Putamen (tissue), 1 donor: ENCODE measurements around the gene CFAP141.
A peak's percentile ranks its signal among the peaks of the same experiment; 100 is the strongest.

ENCODE experiments used
- DNase-seq: peaks from one replicate; pipeline ENCODE4 v3.0.0-alpha.2; 2016; ENCODE audit warnings: low spot score

Gene CFAP141

DNA sequence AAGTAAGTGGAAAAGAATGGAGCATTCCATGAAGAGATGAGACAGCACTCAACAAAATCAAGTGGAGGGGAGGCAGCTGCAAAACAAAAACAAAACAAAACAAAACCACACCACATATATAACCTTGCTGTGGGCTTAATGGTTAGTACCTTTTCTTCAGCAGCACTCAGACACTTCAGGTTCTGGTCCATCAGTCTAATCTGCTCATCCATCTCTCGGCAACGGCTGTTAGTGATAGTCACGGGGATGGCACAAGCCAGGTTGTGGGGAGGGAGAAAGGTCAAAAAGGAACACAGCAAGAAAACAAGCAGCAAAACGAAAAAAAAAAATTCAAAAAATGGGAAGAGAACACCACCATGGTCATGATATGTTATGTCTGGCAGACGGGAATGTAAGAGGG, 34.3 kb downstream of the CFAP141 start:
- DNase-seq = no peak

- no peak for DNase-seq
Measured at GRCh38 chr1:154171223-154171583, 34.9 kb downstream of the CFAP141 start.

DNA sequence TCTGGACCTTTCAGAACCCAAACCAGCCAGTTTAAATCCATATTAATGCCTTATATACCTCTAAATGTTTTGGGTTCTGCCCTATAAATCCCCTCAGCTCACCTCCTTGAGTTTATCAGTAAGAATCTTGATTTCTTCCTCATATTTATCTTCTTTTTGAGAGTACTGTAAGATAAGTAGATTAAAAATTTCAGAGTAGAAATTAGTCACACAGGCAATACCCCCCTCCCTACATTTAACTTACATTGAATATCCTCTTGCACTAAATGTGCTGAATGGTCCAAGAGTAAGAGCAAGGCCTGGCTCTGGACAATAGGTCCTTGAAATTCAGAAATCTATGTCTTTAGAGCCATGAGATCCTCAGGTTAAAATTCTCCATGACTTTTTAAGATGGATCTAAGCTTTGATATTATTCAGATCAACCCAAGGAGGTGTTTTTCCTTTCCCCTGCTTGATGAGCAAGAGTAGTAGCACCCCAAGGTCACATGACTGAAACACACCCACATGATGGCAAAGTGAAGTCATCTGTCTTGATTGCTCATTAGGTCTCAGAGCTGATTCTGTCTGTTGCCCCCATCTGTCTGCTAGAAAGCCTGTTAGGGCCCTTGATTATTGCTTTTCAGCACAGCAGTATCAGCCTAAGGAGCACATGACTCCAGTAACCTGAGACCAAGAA, 35.4 kb downstream of the CFAP141 start:
- peak; percentile 39 for DNase-seq

DNA sequence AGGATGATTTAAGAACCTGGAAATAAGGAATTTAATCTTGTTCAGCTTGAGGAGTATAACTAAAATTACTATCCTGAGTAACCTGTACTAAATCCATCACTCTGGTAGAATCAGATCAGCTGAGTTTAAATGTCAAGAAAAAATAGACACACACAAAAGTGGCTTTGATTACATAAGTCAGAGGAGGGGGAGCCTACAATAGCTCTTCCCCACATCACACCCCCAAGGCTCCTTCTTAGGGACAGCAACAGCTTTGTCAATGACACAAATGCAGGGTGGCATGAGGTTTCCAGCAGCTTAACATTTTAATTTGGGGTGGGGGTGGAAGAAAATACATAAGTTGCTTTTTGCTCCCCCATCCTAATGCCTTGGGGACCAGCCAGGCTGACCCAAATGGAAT, 38.7 kb downstream of the CFAP141 start:
- peak; percentile 71 for DNase-seq

GRCh38 chr1:154166207-154166606, 39.9 kb downstream of the CFAP141 start:
- no peak for DNase-seq

GRCh38 chr1:154159554-154159953, 46.6 kb downstream of the CFAP141 start:
- DNase-seq = no peak

DNA sequence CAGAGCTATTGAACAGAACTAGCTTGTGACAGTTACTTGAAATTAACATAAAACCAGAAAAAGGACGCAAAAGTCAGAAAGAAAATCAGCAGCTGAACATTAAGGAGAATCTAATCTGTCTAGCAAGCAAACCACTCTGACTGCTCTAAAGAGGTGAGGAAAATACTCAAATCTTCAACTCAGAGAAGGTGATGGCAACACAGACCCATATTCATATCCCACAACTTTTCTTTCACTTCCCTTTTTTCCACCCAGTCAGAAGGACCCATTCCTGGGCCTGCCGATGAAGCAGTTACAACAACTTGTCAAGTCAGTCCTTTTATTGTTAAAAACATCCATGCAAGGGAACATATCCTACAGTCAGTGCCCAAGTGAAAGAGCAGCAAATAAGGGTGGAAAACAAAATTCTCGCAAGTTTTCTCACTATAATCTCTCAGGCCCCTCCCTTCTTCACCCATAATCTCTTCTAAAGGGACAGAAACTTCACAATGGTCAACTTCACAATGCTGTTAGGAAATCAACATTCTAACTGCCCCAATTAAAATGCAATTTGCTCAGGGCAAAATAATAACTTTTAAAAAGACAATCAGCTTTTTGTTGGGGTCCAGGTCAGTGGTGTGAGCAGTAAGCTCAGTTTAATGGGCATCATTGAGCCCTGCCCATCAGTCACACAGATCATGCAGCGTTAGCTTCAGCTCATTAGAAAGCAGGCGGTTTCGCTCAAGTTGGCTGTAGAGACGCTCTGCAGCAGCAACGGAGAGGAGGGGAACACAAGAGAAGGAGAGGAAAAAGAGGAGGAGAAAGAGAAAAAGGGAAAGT, 47.6 kb downstream of the CFAP141 start:
- no peak for DNase-seq

- DNase-seq = peak; percentile 56
Measured at GRCh38 chr1:154157520-154158306, 48.4 kb downstream of the CFAP141 start.

- DNase-seq = no peak
Measured at GRCh38 chr1:154155251-154155650, 50.9 kb downstream of the CFAP141 start.

DNA sequence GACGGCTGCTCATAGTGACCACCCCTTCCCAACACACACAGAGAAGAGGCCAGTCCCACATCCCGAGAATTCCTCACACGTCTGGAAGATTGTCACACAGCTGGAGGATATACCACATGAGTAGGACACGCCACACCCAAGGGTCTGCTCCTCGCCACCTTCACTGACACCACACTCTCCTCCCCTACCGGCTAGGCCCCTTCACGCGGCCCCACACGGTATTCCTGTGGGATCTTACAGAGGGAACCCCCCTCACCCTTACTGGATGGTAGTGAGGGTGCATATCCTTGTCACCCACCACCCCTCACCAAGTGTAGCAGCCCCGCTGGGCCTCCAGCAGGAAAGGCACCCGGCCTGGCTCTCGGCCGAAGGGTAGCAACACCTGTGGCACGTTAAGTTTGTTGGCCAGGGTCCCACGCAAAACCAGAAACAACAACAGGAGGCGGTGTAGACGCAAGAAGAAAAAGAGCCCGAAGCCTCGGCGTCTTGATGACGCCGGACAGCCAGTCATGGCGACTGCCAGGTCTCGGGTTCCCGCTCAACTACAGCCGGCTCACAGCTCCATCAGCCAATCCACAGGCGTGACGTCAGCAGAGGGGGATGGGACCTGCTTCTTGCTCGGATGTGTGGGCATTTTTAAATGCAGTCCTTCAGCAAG, 51.5 kb downstream of the CFAP141 start, which contains the start of gene NUP210L:
Gene NUP210L, minus strand, starts transcription at position 540 of the 658 bp plus-strand sequence.
- no peak for DNase-seq

GRCh38 chr1:154154053-154154452, 52.1 kb downstream of the CFAP141 start:
- no peak for DNase-seq

DNA sequence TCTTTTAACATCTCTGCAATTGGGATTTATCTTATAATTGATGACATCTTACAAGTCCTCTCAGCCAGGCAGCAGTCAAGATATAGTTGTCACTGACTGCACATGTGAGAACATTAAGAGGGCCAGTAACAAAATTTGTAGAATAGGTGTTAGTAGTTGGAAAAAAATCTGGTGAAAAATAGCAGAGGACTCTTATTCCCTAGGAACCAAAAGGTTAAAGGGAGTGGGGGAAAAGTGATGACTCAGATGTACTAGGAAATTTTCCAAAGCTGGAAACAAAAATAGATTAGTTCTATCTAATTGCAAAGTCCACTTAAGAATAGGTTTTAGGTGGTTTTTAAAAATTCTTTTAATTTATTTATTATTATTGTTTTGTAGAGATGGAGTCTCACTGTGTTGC, 54.8 kb downstream of the CFAP141 start:
- no peak for DNase-seq
